HepG2 (cell line): ENCODE data around the gene GYS1. TPM values are rescaled to one million over a fixed set of nuclear protein-coding genes. Genes with fewer than 3 reads are reported as not detected.

ENCODE experiments used
- ARNT2 ChIP-seq: sonication (generic); formaldehyde crosslinking; IDR thresholded peaks from 2 replicates; pipeline ENCODE4 v1.8.0; 2022; ENCODE audit warnings: mild to moderate bottlenecking, low read depth, missing genetic modification reagents, moderate library complexity
- ATRX ChIP-seq: sonication (generic); formaldehyde crosslinking; IDR thresholded peaks from 2 replicates; pipeline ENCODE4 v1.4.0; 2020; ENCODE audit warnings: missing genetic modification reagents, borderline replicate concordance
- MTF1 ChIP-seq: sonication (generic); formaldehyde crosslinking; IDR thresholded peaks from 2 replicates; pipeline ENCODE4 v1.5.0; 2020; ENCODE audit warnings: missing genetic modification reagents
- PATZ1 ChIP-seq: sonication (generic); formaldehyde crosslinking; IDR thresholded peaks from 2 replicates; pipeline ENCODE4 v1.4.0; 2020; ENCODE audit warnings: missing genetic modification reagents
- POLR2A ChIP-seq, 2 experiments: IDR thresholded peaks; 2 replicates each; pipeline ENCODE4 v1.6.1; 2011; ENCODE audit warnings: low read depth in 2 of 2, low read length in 2 of 2, mild to moderate bottlenecking in 1 of 2, moderate library complexity in 1 of 2; ENCODE audit not compliant: insufficient read depth in 1 of 2
- PRMT3 ChIP-seq: sonication (generic); formaldehyde crosslinking; IDR thresholded peaks from 2 replicates; pipeline ENCODE4 v1.8.1; 2022; ENCODE audit warnings: low read depth, mild to moderate bottlenecking, moderate library complexity, missing genetic modification reagents, borderline replicate concordance
- SMAD9 ChIP-seq: sonication (generic); formaldehyde crosslinking; IDR thresholded peaks from 2 replicates; pipeline ENCODE4 v1.5.1; 2020; ENCODE audit warnings: mild to moderate bottlenecking, missing genetic modification reagents
- SOX6 ChIP-seq, 2 experiments: fragments of 450-650 bp in 1 of 2; sonication (generic) in 1 of 2; formaldehyde crosslinking in 1 of 2; IDR thresholded peaks; 2 replicates each; pipeline versions ENCODE4 v1.4.0 to v1.6.1; 2017 to 2020; ENCODE audit warnings: antibody characterized with exemption in 1 of 2, mild to moderate bottlenecking in 1 of 2, missing genetic modification reagents in 1 of 2
- TERF1 ChIP-seq: sonication (generic); formaldehyde crosslinking; IDR thresholded peaks from 2 replicates; pipeline ENCODE4 v1.8.0; 2022; ENCODE audit warnings: mild to moderate bottlenecking, missing genetic modification reagents, moderate library complexity
- USF2 ChIP-seq, 2 experiments: sonication (generic) in 1 of 2; formaldehyde crosslinking in 1 of 2; IDR thresholded peaks; 2 replicates each; pipeline versions ENCODE4 v1.5.1 to v1.6.1; 2011 to 2020; ENCODE audit warnings: borderline replicate concordance in 1 of 2, low read depth in 1 of 2, low read length in 1 of 2, mild to moderate bottlenecking in 1 of 2, missing genetic modification reagents in 1 of 2, moderate library complexity in 1 of 2
- ZBTB38 ChIP-seq: sonication (generic); formaldehyde crosslinking; IDR thresholded peaks from 2 replicates; pipeline ENCODE4 v1.5.1; 2020; ENCODE audit warnings: mild to moderate bottlenecking, missing genetic modification reagents
- ZNF234 ChIP-seq: sonication (generic); formaldehyde crosslinking; conservative IDR thresholded peaks from 2 replicates; pipeline ENCODE4 v1.5.1; 2020; ENCODE audit warnings: mild to moderate bottlenecking, missing genetic modification reagents
- ZNF407 ChIP-seq: sonication (generic); formaldehyde crosslinking; IDR thresholded peaks from one replicate; pipeline ENCODE4 v1.5.1; 2020; ENCODE audit warnings: mild to moderate bottlenecking, missing genetic modification reagents; ENCODE audit errors: not compliant biosample characterization
- polyA plus RNA-seq, 8 experiments: library from polyadenylated mRNA; depleted of rRNA in 3 of 8; stranded (reverse) in 7 of 8; unstranded in 1 of 8; fragments of >200 nt; fragmentation: Illumina TruSeq in 4 of 8; extraction: Trizol in 4 of 8; gene quantifications; 2 replicates each; pipeline versions ENCODE4 v1.2.1 to v1.2.3, GENCODE V29; 2011 to 2016; ENCODE audit warnings: low read depth in 4 of 8, missing spikeins in 1 of 8, mixed read lengths in 1 of 8; ENCODE audit not compliant: insufficient read depth in 1 of 8
- total RNA-seq, 5 experiments: library from RNA; depleted of rRNA; stranded (reverse); fragments of >200 nt; fragmentation: Illumina TruSeq; extraction: Trizol; gene quantifications; 2 replicates each; pipeline ENCODE4 v1.2.3, GENCODE V29; 2016; ENCODE audit warnings: low read depth in 1 of 5

GYS1 gene
- total and polyA plus RNA-seq, 2 of the 13 experiments (the other 11 are each of a cell fraction or from before 2014, with no cell fraction given) = 18.4 to 42.1 TPM

GRCh38 chr19:48967346-48968178, 25.5 kb downstream of the GYS1 start (continued):
- TF ChIP-seq PATZ1 (CRISPR knock-in tag) (no peak; the same call in 1 of the 2 replicates), PRMT3 (no peak), USF2 (IDR thresholded peaks at IDR 0.05; ENCODE audit: low read depth, low read length) (peak; percentile 59; the same call in 1 of the 2 replicates), USF2 (CRISPR knock-in tag; IDR thresholded peaks at IDR 0.05; ENCODE audit: borderline replicate concordance) (peak; percentile 73; the same call in 1 of the 2 replicates), MTF1 (CRISPR knock-in tag) (peak; percentile 30; the same call in 1 of the 2 replicates), ZNF407 (peak; percentile 29), ZNF234 (CRISPR knock-in tag) (no peak), ZBTB38 (CRISPR knock-in tag) (no peak), POLR2A (IDR thresholded peaks at IDR 0.05; ENCODE audit: insufficient read depth in 1 of 2, low read depth in 2 of 2, low read length in 2 of 2) (peak; percentile 84 to 86), SMAD9 (CRISPR knock-in tag) (no peak), SOX6 (IDR thresholded peaks at IDR 0.05) (no peak), SOX6 (CRISPR knock-in tag; IDR thresholded peaks at IDR 0.05) (peak; percentile 62), ATRX (CRISPR knock-in tag) (no peak), ARNT2 (peak; percentile 25; the same call in 1 of the 2 replicates), TERF1 (CRISPR knock-in tag) (peak; percentile 67; the same call in 1 of the 2 replicates)
